GM10266 (cell line): ENCODE measurements around the gene TLK2.
"Not testable (repeated sequence)": the region's sequence is repeated elsewhere in the genome, so short reads cannot be mapped to it uniquely, and the experiment has no call there.

Experiments used
- DNase-seq: peaks from one replicate; pipeline ENCODE4 v3.0.0; 2012; ENCODE audit errors: extremely low spot score
- TF ChIP-seq, protein P1 (sequence below): IDR thresholded peaks from 2 replicates; pipeline ENCODE4 v1.5.1; 2012; ENCODE audit warnings: mild to moderate bottlenecking, low read depth; ENCODE audit not compliant: control insufficient read depth, insufficient read depth; ENCODE audit errors: missing control alignments

TLK2 gene

GRCh38 chr17:62478424-62478879 is at the start of gene TLK2:
TLK2 (plus strand) TSS chr17:62478825; CDS start chr17:62481126, 2,301 bp downstream.
- TF ChIP-seq, protein P1, sequence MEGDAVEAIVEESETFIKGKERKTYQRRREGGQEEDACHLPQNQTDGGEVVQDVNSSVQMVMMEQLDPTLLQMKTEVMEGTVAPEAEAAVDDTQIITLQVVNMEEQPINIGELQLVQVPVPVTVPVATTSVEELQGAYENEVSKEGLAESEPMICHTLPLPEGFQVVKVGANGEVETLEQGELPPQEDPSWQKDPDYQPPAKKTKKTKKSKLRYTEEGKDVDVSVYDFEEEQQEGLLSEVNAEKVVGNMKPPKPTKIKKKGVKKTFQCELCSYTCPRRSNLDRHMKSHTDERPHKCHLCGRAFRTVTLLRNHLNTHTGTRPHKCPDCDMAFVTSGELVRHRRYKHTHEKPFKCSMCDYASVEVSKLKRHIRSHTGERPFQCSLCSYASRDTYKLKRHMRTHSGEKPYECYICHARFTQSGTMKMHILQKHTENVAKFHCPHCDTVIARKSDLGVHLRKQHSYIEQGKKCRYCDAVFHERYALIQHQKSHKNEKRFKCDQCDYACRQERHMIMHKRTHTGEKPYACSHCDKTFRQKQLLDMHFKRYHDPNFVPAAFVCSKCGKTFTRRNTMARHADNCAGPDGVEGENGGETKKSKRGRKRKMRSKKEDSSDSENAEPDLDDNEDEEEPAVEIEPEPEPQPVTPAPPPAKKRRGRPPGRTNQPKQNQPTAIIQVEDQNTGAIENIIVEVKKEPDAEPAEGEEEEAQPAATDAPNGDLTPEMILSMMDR, result no peak
- peak; percentile 97 for DNase-seq

- DNase-seq, result not testable (repeated sequence)
Measured at GRCh38 chr17:62435251-62435650, 43.4 kb upstream of the TLK2 start.

DNA sequence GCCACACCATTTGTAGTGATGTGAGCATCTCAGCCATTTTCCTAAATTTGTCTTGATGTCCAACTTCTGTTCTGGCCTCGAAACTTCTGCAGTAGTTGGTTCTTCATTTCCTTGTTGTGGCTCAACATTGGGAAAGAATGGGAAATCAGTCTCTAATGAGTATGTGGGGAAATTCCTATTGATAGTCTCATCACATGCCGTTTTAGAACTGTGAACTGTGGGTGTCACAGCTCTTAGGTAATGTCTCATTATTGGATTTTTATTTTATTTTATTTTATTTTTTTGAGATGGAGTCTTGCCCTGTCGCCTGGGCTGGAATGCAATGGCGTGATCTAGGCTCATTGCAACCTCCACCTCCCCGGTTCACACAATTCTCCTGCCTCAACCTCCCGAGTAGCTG is 37.4 kb upstream of the TLK2 start:
- DNase-seq, result not testable (repeated sequence)

- no peak for DNase-seq
- TF ChIP-seq, protein P1, result no peak
Measured at GRCh38 chr17:62444063-62444462, 34.6 kb upstream of the TLK2 start.

DNA sequence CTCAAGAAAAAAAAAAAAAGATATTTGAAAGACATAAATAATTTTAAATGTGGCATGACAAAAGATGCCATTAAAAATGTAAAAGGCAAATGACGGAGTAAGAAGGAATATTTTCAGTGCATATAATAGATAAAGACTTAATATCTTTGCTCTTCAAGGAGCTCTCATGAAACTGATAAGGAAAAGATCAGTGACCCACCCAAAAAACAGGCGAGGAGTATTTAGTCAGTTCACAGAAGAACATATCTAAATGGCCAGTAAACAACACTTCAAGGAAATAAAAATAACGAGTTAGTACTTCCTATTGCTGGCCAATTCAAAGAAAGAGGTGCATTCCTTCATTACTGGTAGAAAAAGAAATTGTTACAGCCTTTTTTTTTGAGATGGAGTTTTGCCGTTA is 32.8 kb upstream of the TLK2 start:
- DNase-seq, result not testable (repeated sequence)

- not testable (repeated sequence) for DNase-seq
Measured at GRCh38 chr17:62452195-62452594, 26.4 kb upstream of the TLK2 start.

DNA sequence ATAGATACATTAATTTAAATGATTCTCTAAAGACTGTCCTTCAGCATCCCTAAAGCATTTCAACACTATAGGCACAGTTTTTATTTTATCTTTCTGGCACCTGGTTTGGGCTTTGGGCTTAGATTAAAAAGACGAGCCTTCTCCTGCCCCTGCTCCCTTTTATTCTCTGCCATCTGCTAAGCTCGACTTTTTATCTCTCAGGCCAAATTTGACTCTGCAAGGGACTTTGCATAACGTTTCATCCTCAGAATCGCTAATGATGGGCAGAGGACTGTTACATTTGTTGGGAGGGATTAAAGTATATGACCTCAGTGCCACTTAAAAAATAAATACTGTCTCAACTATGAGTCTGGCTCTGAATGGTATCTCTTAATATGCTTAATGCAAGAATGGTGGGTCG is 25.6 kb upstream of the TLK2 start:
- not testable (repeated sequence) for DNase-seq

- not testable (repeated sequence) for DNase-seq
Measured at GRCh38 chr17:62453656-62454055, 25.0 kb upstream of the TLK2 start.

DNA sequence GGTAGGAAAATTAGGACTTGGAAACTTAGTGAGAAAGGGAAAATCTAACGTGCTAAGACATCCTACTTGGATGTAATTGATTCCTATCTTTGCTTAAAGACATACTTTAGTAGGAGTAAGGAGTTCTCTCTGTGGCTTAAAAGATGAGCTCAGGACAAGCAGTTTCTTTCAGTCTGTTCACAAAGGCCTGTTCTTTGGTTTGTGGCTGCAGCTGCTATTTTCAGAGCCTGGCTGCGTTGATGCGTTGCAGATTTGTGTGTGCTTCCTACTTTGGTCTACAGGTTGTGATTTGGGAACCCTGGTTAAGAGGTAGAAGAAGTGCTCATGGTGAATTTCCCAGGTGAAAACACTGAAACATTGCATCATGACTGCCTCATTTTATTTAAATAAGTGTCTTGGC is 24.5 kb upstream of the TLK2 start:
- not testable (repeated sequence) for DNase-seq

- TF ChIP-seq, protein P1, result no peak
- DNase-seq, result no peak
Measured at GRCh38 chr17:62456016-62456415, 22.6 kb upstream of the TLK2 start.

- DNase-seq, result not testable (repeated sequence)
Measured at GRCh38 chr17:62458483-62458882, 20.1 kb upstream of the TLK2 start.

DNA sequence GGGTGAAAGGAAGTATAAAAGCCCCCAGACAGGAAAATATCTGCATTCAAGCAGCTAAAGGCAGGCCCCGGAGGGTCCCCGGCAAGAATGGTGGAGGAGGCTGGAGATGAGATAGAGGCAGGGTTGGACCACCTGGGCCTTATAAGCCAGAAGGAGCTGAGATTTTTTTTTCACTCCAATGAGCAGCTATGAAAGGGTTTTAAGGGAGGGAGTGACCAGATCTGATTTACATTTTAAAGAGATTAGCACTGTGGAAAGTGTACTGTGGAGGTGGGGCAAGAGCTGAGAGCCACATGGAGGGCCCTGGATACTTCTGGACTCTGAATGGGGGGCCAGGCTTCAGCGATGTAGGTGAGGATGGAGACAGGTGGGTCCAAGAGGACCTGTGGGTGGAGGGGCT is 14.2 kb upstream of the TLK2 start:
- not testable (repeated sequence) for DNase-seq

DNA sequence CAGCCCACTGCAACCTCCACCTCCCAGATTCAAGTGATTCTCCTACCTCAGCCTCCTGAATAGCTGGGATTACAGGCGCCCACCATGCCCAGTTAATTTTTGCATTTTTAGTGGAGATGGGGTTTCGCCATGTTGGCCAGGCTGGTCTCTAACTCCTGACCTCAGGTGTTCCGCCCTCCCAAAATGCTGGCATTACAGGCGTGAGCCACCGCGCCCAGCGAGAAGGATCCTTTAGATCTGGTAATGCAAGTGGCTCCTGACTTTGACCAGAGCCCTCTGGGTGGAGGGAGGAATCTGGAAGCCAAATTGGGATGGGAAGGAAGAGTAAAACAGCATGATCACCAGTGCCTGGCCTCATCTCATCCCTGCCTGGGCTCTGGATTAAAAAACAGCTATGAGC is 13.4 kb upstream of the TLK2 start:
- DNase-seq, result not testable (repeated sequence)

DNA sequence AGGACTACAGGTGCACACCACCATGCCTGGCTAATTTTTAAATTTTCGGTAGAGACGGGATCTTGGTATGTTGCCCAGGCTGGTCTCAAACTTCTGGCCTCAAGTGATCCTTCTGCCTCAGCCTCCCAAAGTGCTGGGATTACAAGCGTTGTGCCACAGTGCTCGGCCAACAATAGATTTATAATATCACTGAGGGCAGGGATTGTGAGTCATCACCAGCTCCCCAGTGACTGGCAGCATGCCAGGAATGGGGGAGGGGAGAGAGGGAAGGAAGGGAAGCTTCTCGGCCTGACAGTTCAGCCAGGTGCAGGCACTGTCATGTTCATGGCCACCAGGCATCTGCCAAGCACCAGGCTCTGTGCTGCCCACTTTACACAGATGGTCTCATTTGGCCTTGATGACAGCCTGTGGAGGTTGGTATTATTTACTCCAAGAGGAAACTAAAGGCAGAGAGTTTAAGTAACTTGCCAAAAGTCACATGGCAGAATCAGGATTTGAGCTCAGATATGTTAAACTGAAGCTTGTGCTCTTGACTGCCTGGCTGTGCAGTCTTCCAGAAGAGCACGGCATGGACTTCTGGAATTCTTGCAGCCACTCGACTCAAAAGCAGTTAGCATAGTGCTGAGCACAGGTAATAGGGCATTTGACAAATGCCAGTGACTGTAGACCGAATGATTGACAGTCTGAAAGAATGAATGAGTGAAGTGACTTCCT is 7.8 kb upstream of the TLK2 start:
- not testable (repeated sequence) for DNase-seq

DNA sequence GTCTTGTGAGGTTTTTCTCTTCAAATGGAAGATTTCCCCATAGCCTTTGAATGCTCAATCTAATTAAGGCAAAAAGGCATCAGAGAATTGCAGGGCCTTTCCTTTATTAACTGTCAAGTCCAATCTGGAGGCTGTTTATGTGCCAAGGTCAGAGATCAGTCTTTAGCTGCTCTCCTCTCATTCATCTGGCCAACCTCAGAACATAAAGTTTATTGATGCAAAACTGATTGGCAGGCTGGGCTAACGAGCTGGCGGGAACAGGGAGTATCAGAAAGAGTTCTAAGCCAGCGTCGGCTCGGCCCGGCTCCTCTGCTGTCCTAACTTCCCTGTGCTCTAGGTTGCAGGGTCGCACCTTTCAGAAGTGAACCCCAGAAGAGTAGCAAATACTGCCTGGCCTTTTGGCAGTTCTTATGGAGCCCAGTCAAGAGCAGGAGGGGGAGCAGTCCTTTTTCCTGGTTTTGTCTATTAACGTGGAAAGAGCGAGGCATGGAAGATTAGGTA is 7.2 kb upstream of the TLK2 start:
- not testable (repeated sequence) for DNase-seq

GRCh38 chr17:62473030-62473982 is 5.3 kb upstream of the TLK2 start:
- DNase-seq, result not testable (repeated sequence)

GRCh38 chr17:62477111-62477510 is 1.5 kb upstream of the TLK2 start:
- not testable (repeated sequence) for DNase-seq
